Measurements from ENCODE around the gene TMEFF2.

The TMEFF2 gene

GRCh38 chr2:191899410-191899809 lies 295.3 kb downstream of the TMEFF2 start:
- Histone ChIP-seq H3K36me3 (ENCODE audit: control insufficient read depth, insufficient read depth, low read length) (no peaks in the 10 kb centered on the region), H2BK15ac (replicated peaks; ENCODE audit: low read depth) (no peak overlapping the region), H3K4me1 (ENCODE audit: control insufficient read depth, low read depth, low read length) (no peaks in the 10 kb centered on the region), H2BK120ac (ENCODE audit: low read depth, low read length) (no peak overlapping the region), H2BK5ac (ENCODE audit: low read length) (no peak overlapping the region), H2AK5ac (ENCODE audit: low read length) (no peak overlapping the region), H3K79me1 (ENCODE audit: low read length) (no peaks in the 10 kb centered on the region), H3K56ac (ENCODE audit: low read length) (no peak overlapping the region), H3K27ac (ENCODE audit: low read depth, low read length) (no peak overlapping the region), H4K8ac (ENCODE audit: low read depth, low read length) (no peak overlapping the region), H3K4ac (ENCODE audit: low read depth, low read length) (no peak overlapping the region), H3K23ac (ENCODE audit: low read length) (no peak overlapping the region), H3K4me3 (ENCODE audit: low read length) (no peak overlapping the region), H3K79me2 (ENCODE audit: control insufficient read depth, insufficient read depth, low read length) (no peaks in the 10 kb centered on the region), H3K4me2 (ENCODE audit: low read length) (no peak overlapping the region), H3K9ac (ENCODE audit: low read length) (no peak overlapping the region), H4K5ac (ENCODE audit: low read length) (no peak overlapping the region), H3K18ac (ENCODE audit: low read length) (no peak overlapping the region), H3K27me3 (ENCODE audit: insufficient read depth, low read length, poor library complexity) (no peaks in the 10 kb centered on the region)
- no peak for DNase-seq
- no CpG with 5 or more reads among the region's 2 CpGs for WGBS (ENCODE audit: extremely low coverage, insufficient coverage, low lambda C conversion rate)

All from mesendoderm (in vitro differentiated cells).